SK-N-SH (cell line): Measurements from ENCODE around the gene PLCB1. TPM values are rescaled to one million over a fixed set of nuclear protein-coding genes. Genes with fewer than 3 reads are reported as not detected.

ENCODE experiments used
- CTCF ChIA-PET: fragments of 300-600, 350-600 bp; formaldehyde crosslinking; extraction: SDS; loops from one replicate; lab custom pipeline; 2021; lab: Yijun Ruan, JAX
- POLR2A ChIA-PET: fragments of 350-600 bp; sonication (Branson Sonifier 250); formaldehyde crosslinking; extraction: SDS; loops from one replicate; lab custom pipeline; 2020; ENCODE audit warnings: antibody characterized with exemption, inconsistent platforms; lab: Yijun Ruan, JAX
- DNase-seq: peaks from one replicate; pipeline ENCODE4 v3.0.0; 2012
- H2AFZ ChIP-seq: fragments of 200-600 bp; sonication (generic); 2 replicates; pipeline ENCODE4 v1.8.1; 2016; ENCODE audit warnings: antibody characterized with exemption, mild to moderate bottlenecking, low read depth
- H3F3A ChIP-seq: fragments of 200-600 bp; sonication (generic); replicated peaks from 2 replicates; pipeline ENCODE3; 2016; ENCODE audit warnings: antibody characterized with exemption, mild to moderate bottlenecking; ENCODE audit not compliant: insufficient read depth
- H3K27ac ChIP-seq, 2 experiments: fragments of 200-500 bp in 1 of 2; fragments of 200-600 bp in 1 of 2; sonication (Bioruptor generic) in 1 of 2; sonication (generic), shearing (Covaris generic) in 1 of 2; 2 replicates each; pipeline versions ENCODE4 v1.5.1 to v1.6.1; 2014 to 2016; ENCODE audit warnings: low read depth in 2 of 2, inconsistent platforms in 1 of 2, low read length in 1 of 2, mild to moderate bottlenecking in 1 of 2, mixed read lengths in 1 of 2
- H3K27me3 ChIP-seq: fragments of 200-600 bp; sonication (generic), shearing (Covaris generic); 2 replicates; pipeline ENCODE4 v1.6.1; 2016; ENCODE audit warnings: mixed run types; ENCODE audit not compliant: insufficient read depth
- H3K36me3 ChIP-seq, 2 experiments: fragments of 200-500 bp in 1 of 2; fragments of 200-600 bp in 1 of 2; sonication (Bioruptor generic) in 1 of 2; sonication (generic) in 1 of 2; replicated peaks in 1 of 2; 2 replicates each; pipeline versions ENCODE3 to v1.5.1; 2014 to 2016; ENCODE audit warnings: low read length in 1 of 2, mild to moderate bottlenecking in 1 of 2; ENCODE audit not compliant: insufficient read depth in 2 of 2, control insufficient read depth in 1 of 2
- H3K4me1 ChIP-seq, 2 experiments: fragments of 200-500 bp in 1 of 2; fragments of 200-600 bp in 1 of 2; sonication (Bioruptor generic) in 1 of 2; sonication (generic), shearing (Covaris generic) in 1 of 2; 2 replicates each; pipeline versions ENCODE4 v1.5.1 to v1.6.1; 2014 to 2016; ENCODE audit warnings: low read depth in 1 of 2, low read length in 1 of 2, mixed run types in 1 of 2; ENCODE audit not compliant: insufficient read depth in 2 of 2, control insufficient read depth in 1 of 2
- H3K4me2 ChIP-seq: fragments of 200-600 bp; sonication (generic), shearing (Covaris generic); 2 replicates; pipeline ENCODE4 v1.6.1; 2017; ENCODE audit warnings: mixed run types
- H3K4me3 ChIP-seq, 2 experiments: fragments of 200-500 bp in 1 of 2; fragments of 200-600 bp in 1 of 2; sonication (Bioruptor generic) in 1 of 2; sonication (generic), shearing (Covaris generic) in 1 of 2; 2 replicates each; pipeline versions ENCODE4 v1.5.1 to v1.8.1; 2014 to 2016; ENCODE audit warnings: low read depth in 2 of 2, inconsistent platforms in 1 of 2, low read length in 1 of 2, mild to moderate bottlenecking in 1 of 2, mixed read lengths in 1 of 2, moderate library complexity in 1 of 2
- H3K79me2 ChIP-seq: fragments of 200-600 bp; sonication (generic); 2 replicates; pipeline ENCODE4 v1.8.1; 2017; ENCODE audit warnings: mild to moderate bottlenecking; ENCODE audit not compliant: insufficient read depth
- H3K9ac ChIP-seq: fragments of 200-600 bp; sonication (generic); 2 replicates; pipeline ENCODE4 v1.6.1; 2017; ENCODE audit warnings: mixed run types
- H3K9me2 ChIP-seq: fragments of 200-600 bp; sonication (generic); 2 replicates; pipeline ENCODE4 v1.6.1; 2017; ENCODE audit warnings: mixed run types
- H3K9me3 ChIP-seq: fragments of 200-600 bp; sonication (generic); 2 replicates; pipeline ENCODE4 v1.6.1; 2017; ENCODE audit warnings: mixed run types, mild to moderate bottlenecking, moderate library complexity
- H4K20me1 ChIP-seq: fragments of 200-600 bp; sonication (generic); 2 replicates; pipeline ENCODE4 v1.6.1; 2017; ENCODE audit warnings: mild to moderate bottlenecking, mixed run types; ENCODE audit not compliant: insufficient read depth
- CTCF ChIP-seq: fragments of 200-600 bp; sonication (generic); IDR thresholded peaks from 2 replicates; pipeline ENCODE4 v1.6.1; 2017; ENCODE audit warnings: antibody characterized with exemption, mild to moderate bottlenecking, moderate library complexity
- ELF1 ChIP-seq: IDR thresholded peaks from 2 replicates; pipeline ENCODE4 v1.4.0; 2012
- EZH2phosphoT487 ChIP-seq: fragments of 200-600 bp; sonication (generic); IDR thresholded peaks from 2 replicates; pipeline ENCODE4 v1.6.1; 2017; ENCODE audit warnings: low read depth, mixed run types, mild to moderate bottlenecking, antibody characterized with exemption, moderate library complexity, borderline replicate concordance
- FOXJ3 ChIP-seq: sonication (generic); formaldehyde crosslinking; IDR thresholded peaks from 2 replicates; pipeline ENCODE4 v1.5.1; 2020; ENCODE audit warnings: mild to moderate bottlenecking, missing genetic modification reagents
- FOXM1 ChIP-seq: IDR thresholded peaks from 2 replicates; pipeline ENCODE4 v1.4.0; 2012; ENCODE audit warnings: low read depth, mild to moderate bottlenecking
- NFIC ChIP-seq: IDR thresholded peaks from 2 replicates; pipeline ENCODE4 v1.4.0; 2012; ENCODE audit warnings: borderline replicate concordance
- RAD21 ChIP-seq: IDR thresholded peaks from 2 replicates; pipeline ENCODE4 v1.6.1; 2012; ENCODE audit warnings: mild to moderate bottlenecking, low read length
- RFX5 ChIP-seq: IDR thresholded peaks from 2 replicates; pipeline ENCODE4 v1.6.1; 2012; ENCODE audit warnings: mild to moderate bottlenecking, improper control_type of control experiment, low read length
- SIN3A ChIP-seq: IDR thresholded peaks from 2 replicates; pipeline ENCODE4 v1.6.1; 2012; ENCODE audit warnings: low read depth, mild to moderate bottlenecking, low read length, moderate library complexity, borderline replicate concordance
- SMC3 ChIP-seq: IDR thresholded peaks from 2 replicates; pipeline ENCODE4 v1.6.1; 2012; ENCODE audit warnings: low read depth, low read length, improper control_type of control experiment
- TCF12 ChIP-seq: IDR thresholded peaks from 2 replicates; pipeline ENCODE4 v1.4.0; 2012
- TEAD4 ChIP-seq: IDR thresholded peaks from 2 replicates; pipeline ENCODE4 v1.4.0; 2012; ENCODE audit warnings: mild to moderate bottlenecking, borderline replicate concordance; ENCODE audit not compliant: insufficient read depth
- USF2 ChIP-seq: fragments of 150-350 bp; IDR thresholded peaks from 2 replicates; pipeline ENCODE4 v1.6.1; 2017; ENCODE audit warnings: antibody characterized with exemption, low read length, low read depth, borderline replicate concordance
- WGBS: methylation state at CpG from one replicate; pipeline ENCODE4 v1.1.6; 2017; ENCODE audit warnings: low lambda C conversion rate; 5-methylcytosine and 5-hydroxymethylcytosine counted together
- polyA plus RNA-seq, 3 experiments: library from polyadenylated mRNA; depleted of rRNA; stranded (reverse); fragments of >200 nt; gene quantifications; 2 replicates each; pipeline ENCODE4 v1.2.3, GENCODE V29; 2012
- TF ChIP-seq, protein P1 (sequence below): IDR thresholded peaks from 2 replicates; pipeline ENCODE4 v1.4.0; 2012; ENCODE audit warnings: low read depth
- TF ChIP-seq, protein P2 (sequence below): fragments of 150-350 bp; IDR thresholded peaks from 2 replicates; pipeline ENCODE4 v1.6.1; 2016; ENCODE audit warnings: mild to moderate bottlenecking, low read depth, low read length

Gene PLCB1
- polyA plus RNA-seq, 1 of the 3 experiments (the other 2 are of a cell fraction) = 10.5 TPM

DNA sequence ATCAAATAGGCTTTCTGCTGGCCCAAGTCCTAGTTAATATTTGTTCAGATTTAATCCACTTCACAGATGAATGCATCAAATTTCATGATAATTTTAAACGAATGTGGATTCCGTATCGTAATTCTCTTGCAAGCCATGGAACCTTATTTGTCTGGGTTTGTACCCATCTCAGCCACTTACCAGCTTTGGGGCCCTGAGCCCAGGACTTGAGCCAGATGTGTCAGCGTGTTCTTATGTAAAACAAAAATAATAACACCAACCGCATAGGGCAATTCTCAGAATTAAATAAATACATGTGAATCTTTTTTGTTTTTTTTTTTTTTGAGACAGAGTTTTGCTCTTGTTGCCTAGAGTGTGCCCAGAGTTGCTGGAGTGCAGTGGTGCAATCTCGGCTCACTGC lies 654.3 kb downstream of the PLCB1 start:
- POLR2A ChIA-PET = no interaction called here

DNA sequence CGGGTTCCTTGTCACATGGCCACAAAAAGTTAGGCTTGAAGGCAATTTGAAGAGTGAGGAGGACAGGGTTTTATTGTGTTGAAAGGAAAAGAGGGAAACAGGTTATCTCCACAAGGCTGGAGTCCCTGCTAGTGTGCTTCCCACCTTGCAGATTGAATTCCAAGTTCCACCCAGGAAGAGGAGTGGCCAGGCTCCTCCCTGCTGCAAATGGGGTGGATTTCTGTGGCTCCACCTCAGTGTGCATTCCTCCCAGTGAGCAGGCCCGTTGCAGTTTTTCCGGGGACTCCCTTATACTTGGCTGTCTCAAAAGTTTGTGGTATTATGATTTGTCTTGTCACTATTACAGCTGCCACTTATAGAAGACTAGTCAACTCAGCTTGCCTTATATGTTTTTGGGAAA lies 655.0 kb downstream of the PLCB1 start:
- WGBS = 92% methylated on average over 3 of the region's 3 CpGs
- Histone ChIP-seq H3K9ac (no peak overlapping the region), H3K9me2 (no peaks in the 10 kb centered on the region), H3K27ac (no peak overlapping the region), H3K4me3 (no peak overlapping the region), H3F3A (no peaks in the 10 kb centered on the region), H3K79me2 (no peaks in the 10 kb centered on the region), H2AFZ (no peak overlapping the region), H3K9me3 (no peaks in the 10 kb centered on the region), H4K20me1 (no peaks in the 10 kb centered on the region), H3K4me1 (no peaks in the 10 kb centered on the region; a peak in 1 of 4 replicates), H3K27me3 (no peaks in the 10 kb centered on the region), H3K36me3 (peaks cover 15 to 17% of the 10 kb centered on the region in 2 experiments), H3K4me2 (no peak overlapping the region)
- TF ChIP-seq TEAD4 = no peak
- TF ChIP-seq RFX5 = no peak
- no peak for TF ChIP-seq FOXJ3 (CRISPR knock-in tag)
- TF ChIP-seq RAD21 = no peak
- no peak for TF ChIP-seq SMC3
- no peak for TF ChIP-seq TCF12
- TF ChIP-seq, protein P1, sequence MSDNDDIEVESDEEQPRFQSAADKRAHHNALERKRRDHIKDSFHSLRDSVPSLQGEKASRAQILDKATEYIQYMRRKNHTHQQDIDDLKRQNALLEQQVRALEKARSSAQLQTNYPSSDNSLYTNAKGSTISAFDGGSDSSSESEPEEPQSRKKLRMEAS = no peak
- TF ChIP-seq FOXM1 = no peak
- TF ChIP-seq NFIC = no peak
- ChIA-PET POLR2A (no interaction called here), CTCF (no interaction called here)
- DNase-seq = no peak

More for the DNA sequence above, 654.3 kb downstream of the PLCB1 start:
- Histone ChIP-seq H3K4me2 (no peak overlapping the region), H4K20me1 (no peaks in the 10 kb centered on the region), H3K4me1 (no peaks in the 10 kb centered on the region), H3K9ac (no peak overlapping the region), H3K27me3 (no peaks in the 10 kb centered on the region), H3F3A (no peaks in the 10 kb centered on the region), H3K36me3 (peaks cover 10 to 13% of the 10 kb centered on the region in 2 experiments), H3K4me3 (no peak overlapping the region), H3K79me2 (no peaks in the 10 kb centered on the region), H2AFZ (no peak overlapping the region), H3K9me2 (no peaks in the 10 kb centered on the region), H3K27ac (no peak overlapping the region), H3K9me3 (no peaks in the 10 kb centered on the region)
- WGBS = 98% methylated on average over 6 of the region's 6 CpGs
- no peak for DNase-seq
- CTCF ChIA-PET = no interaction called here
- TF ChIP-seq EZH2phosphoT487 (no peak), CTCF (no peak), TEAD4 (no peak), ELF1 (no peak), FOXM1 (no peak), USF2 (no peak), SIN3A (no peak)
- TF ChIP-seq, protein P2, sequence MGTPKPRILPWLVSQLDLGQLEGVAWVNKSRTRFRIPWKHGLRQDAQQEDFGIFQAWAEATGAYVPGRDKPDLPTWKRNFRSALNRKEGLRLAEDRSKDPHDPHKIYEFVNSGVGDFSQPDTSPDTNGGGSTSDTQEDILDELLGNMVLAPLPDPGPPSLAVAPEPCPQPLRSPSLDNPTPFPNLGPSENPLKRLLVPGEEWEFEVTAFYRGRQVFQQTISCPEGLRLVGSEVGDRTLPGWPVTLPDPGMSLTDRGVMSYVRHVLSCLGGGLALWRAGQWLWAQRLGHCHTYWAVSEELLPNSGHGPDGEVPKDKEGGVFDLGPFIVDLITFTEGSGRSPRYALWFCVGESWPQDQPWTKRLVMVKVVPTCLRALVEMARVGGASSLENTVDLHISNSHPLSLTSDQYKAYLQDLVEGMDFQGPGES = no peak
